H1 (cell line): Measurements from ENCODE around the gene APOM. TPM values are rescaled to one million over a fixed set of nuclear protein-coding genes. Genes with fewer than 3 reads are reported as not detected.

Experiments
- CTCF ChIA-PET: fragments of 300-600 bp; sonication (Branson Sonifier 250); formaldehyde crosslinking; loops from one replicate; lab custom pipeline; 2021; ENCODE audit not compliant: partially characterized antibody; lab: Charles Lee
- POLR2A ChIA-PET: fragments of 300-600 bp; sonication (Branson Sonifier 250); formaldehyde crosslinking; loops from one replicate; lab custom pipeline; 2021; ENCODE audit warnings: inconsistent platforms; ENCODE audit not compliant: partially characterized antibody; lab: Charles Lee
- DNase-seq, 2 experiments: peaks; one replicate each; pipeline versions ENCODE4 v3.0.0 to v3.0.0-alpha.2; 2010 to 2022; ENCODE audit warnings: low spot score in 2 of 2, low read depth in 1 of 2, mixed read lengths in 1 of 2
- FAIRE-seq: peaks from 2 replicates; lab custom pipeline; 2011; peaks lifted over from hg19 to GRCh38; lab: Jason Lieb, UNC
- H2AFZ ChIP-seq: 2 replicates; pipeline ENCODE4 v1.8.1; 2012; ENCODE audit warnings: low read length, inconsistent platforms
- H2AK5ac ChIP-seq: 2 replicates; pipeline ENCODE4 v1.6.1; 2013; ENCODE audit warnings: low read depth, low read length
- H2BK120ac ChIP-seq: replicated peaks from 2 replicates; pipeline ENCODE3; 2013; ENCODE audit warnings: low read depth, low read length, inconsistent platforms
- H2BK12ac ChIP-seq: 2 replicates; pipeline ENCODE4 v1.6.1; 2013; ENCODE audit warnings: low read depth, low read length
- H2BK15ac ChIP-seq: 2 replicates; pipeline ENCODE4 v1.6.1; 2013; ENCODE audit warnings: low read length
- H2BK20ac ChIP-seq: 2 replicates; pipeline ENCODE4 v1.6.1; 2013; ENCODE audit warnings: low read length
- H2BK5ac ChIP-seq: 2 replicates; pipeline ENCODE4 v1.6.1; 2013; ENCODE audit warnings: low read depth, low read length
- H3K14ac ChIP-seq: 2 replicates; pipeline ENCODE4 v1.6.1; 2013; ENCODE audit warnings: inconsistent platforms; ENCODE audit not compliant: insufficient read length
- H3K18ac ChIP-seq: 2 replicates; pipeline ENCODE4 v1.6.1; 2013; ENCODE audit warnings: low read length; ENCODE audit errors: extremely low read depth
- H3K23ac ChIP-seq: 2 replicates; pipeline ENCODE4 v1.6.1; 2013; ENCODE audit warnings: inconsistent platforms; ENCODE audit not compliant: insufficient read length
- H3K23me2 ChIP-seq: 2 replicates; pipeline ENCODE4 v1.6.1; 2013; ENCODE audit warnings: low read depth, low read length
- H3K27ac ChIP-seq: 2 replicates; pipeline ENCODE4 v1.6.1; 2011; ENCODE audit warnings: low read depth, low read length, inconsistent platforms
- H3K27me3 ChIP-seq, 4 experiments: replicated peaks in 1 of 4; 1 replicate in 1 of 4; 2 replicates in 3 of 4; pipeline versions ENCODE4 v1.6.1 to v1.8.1; 2011 to 2013; ENCODE audit warnings: low read length in 3 of 4, mild to moderate bottlenecking in 3 of 4, inconsistent platforms in 2 of 4, mixed read lengths in 2 of 4, moderate library complexity in 1 of 4; ENCODE audit not compliant: control insufficient read depth in 3 of 4, insufficient read depth in 3 of 4; ENCODE audit errors: extremely low read depth in 1 of 4
- H3K36me3 ChIP-seq, 4 experiments: 2 replicates each; pipeline versions ENCODE4 v1.6.1 to v1.8.1; 2011 to 2013; ENCODE audit warnings: mild to moderate bottlenecking in 4 of 4, low read length in 3 of 4, moderate library complexity in 2 of 4, control low read depth in 1 of 4, inconsistent platforms in 1 of 4; ENCODE audit not compliant: insufficient read depth in 4 of 4, control insufficient read depth in 2 of 4
- H3K4ac ChIP-seq: replicated peaks from 2 replicates; pipeline ENCODE3; 2013; ENCODE audit warnings: low read length, low read depth, mixed read lengths, inconsistent platforms; ENCODE audit not compliant: insufficient read length
- H3K4me1 ChIP-seq, 4 experiments: replicated peaks in 1 of 4; 1 replicate in 1 of 4; 2 replicates in 3 of 4; pipeline versions ENCODE4 v1.6.1 to v1.8.1; 2011 to 2013; ENCODE audit warnings: low read length in 3 of 4, inconsistent platforms in 2 of 4, mixed read lengths in 1 of 4; ENCODE audit not compliant: insufficient read depth in 4 of 4, control insufficient read depth in 3 of 4
- H3K4me2 ChIP-seq, 2 experiments: 2 replicates each; pipeline versions ENCODE4 v1.6.1 to v1.8.1; 2011 to 2013; ENCODE audit warnings: low read depth in 2 of 2, low read length in 2 of 2, control low read depth in 1 of 2, inconsistent platforms in 1 of 2, mild to moderate bottlenecking in 1 of 2; ENCODE audit not compliant: insufficient read depth in 1 of 2
- H3K4me3 ChIP-seq, 4 experiments: fragments of 200-600, 300-600 bp in 1 of 4; sonication (generic), shearing (Covaris generic), sonication (Bioruptor Twin) in 1 of 4; 2 replicates each; pipeline versions ENCODE4 v1.5.1 to v1.8.1; 2011 to 2016; ENCODE audit warnings: low read length in 4 of 4, low read depth in 3 of 4, control low read depth in 2 of 4, inconsistent platforms in 2 of 4, mild to moderate bottlenecking in 2 of 4, mixed read lengths in 1 of 4, moderate library complexity in 1 of 4; ENCODE audit not compliant: insufficient read depth in 2 of 4; ENCODE audit errors: extremely low read depth in 1 of 4
- H3K56ac ChIP-seq: replicated peaks from 2 replicates; pipeline ENCODE3; 2013; ENCODE audit warnings: low read depth, mild to moderate bottlenecking, mixed read lengths, low read length, inconsistent platforms; ENCODE audit not compliant: insufficient read length
- H3K79me1 ChIP-seq: 2 replicates; pipeline ENCODE4 v1.6.1; 2013; ENCODE audit warnings: low read depth, low read length, control low read depth
- H3K79me2 ChIP-seq, 2 experiments: 2 replicates each; pipeline versions ENCODE4 v1.6.1 to v1.8.1; 2012 to 2013; ENCODE audit warnings: low read length in 2 of 2, mild to moderate bottlenecking in 2 of 2, inconsistent platforms in 1 of 2; ENCODE audit not compliant: insufficient read depth in 2 of 2, control insufficient read depth in 1 of 2
- H3K9ac ChIP-seq, 4 experiments: replicated peaks in 1 of 4; 1 replicate in 1 of 4; 2 replicates in 3 of 4; pipeline versions ENCODE4 v1.6.1 to v1.8.1; 2011 to 2013; ENCODE audit warnings: low read depth in 3 of 4, low read length in 3 of 4, control low read depth in 2 of 4, mild to moderate bottlenecking in 2 of 4, moderate library complexity in 2 of 4, inconsistent platforms in 1 of 4; ENCODE audit errors: extremely low read depth in 1 of 4
- H3K9me3 ChIP-seq, 2 experiments: 2 replicates each; pipeline versions ENCODE4 v1.6.1 to v1.8.1; 2012 to 2013; ENCODE audit warnings: mild to moderate bottlenecking in 2 of 2, moderate library complexity in 2 of 2, control low read depth in 1 of 2, inconsistent platforms in 1 of 2, low read depth in 1 of 2, low read length in 1 of 2, mixed read lengths in 1 of 2; ENCODE audit not compliant: insufficient read depth in 2 of 2
- H4K20me1 ChIP-seq, 2 experiments: replicated peaks in 1 of 2; 2 replicates each; pipeline versions ENCODE3 to v1.8.1; 2011 to 2013; ENCODE audit warnings: inconsistent platforms in 2 of 2, low read length in 2 of 2, mild to moderate bottlenecking in 1 of 2; ENCODE audit not compliant: insufficient read depth in 2 of 2, control insufficient read depth in 1 of 2
- H4K5ac ChIP-seq: 2 replicates; pipeline ENCODE4 v1.6.1; 2013; ENCODE audit warnings: low read length, low read depth, mixed read lengths, inconsistent platforms; ENCODE audit not compliant: insufficient read length
- H4K8ac ChIP-seq: 2 replicates; pipeline ENCODE4 v1.8.0; 2013; ENCODE audit warnings: mild to moderate bottlenecking, moderate library complexity, low read length, inconsistent platforms; ENCODE audit not compliant: insufficient read depth; ENCODE audit errors: extremely low read depth
- H4K91ac ChIP-seq: replicated peaks from 2 replicates; pipeline ENCODE3; 2013; ENCODE audit warnings: low read length, mixed read lengths, inconsistent platforms; ENCODE audit not compliant: insufficient read length
- EGR1 ChIP-seq: IDR thresholded peaks from 2 replicates; pipeline ENCODE4 v1.6.1; 2011; ENCODE audit warnings: low read depth, low read length, borderline replicate concordance
- GABPA ChIP-seq: IDR thresholded peaks from 2 replicates; pipeline ENCODE4 v1.6.1; 2011; ENCODE audit warnings: mild to moderate bottlenecking, low read length, moderate library complexity, borderline replicate concordance; ENCODE audit not compliant: insufficient read depth
- JUND ChIP-seq: IDR thresholded peaks from 2 replicates; pipeline ENCODE4 v1.6.1; 2011; ENCODE audit warnings: mild to moderate bottlenecking, improper control_type of control experiment, low read length
- TBP ChIP-seq: IDR thresholded peaks from 2 replicates; pipeline ENCODE4 v1.6.1; 2011; ENCODE audit warnings: low read depth, low read length, improper control_type of control experiment
- ZNF274 ChIP-seq: IDR thresholded peaks from 2 replicates; pipeline ENCODE4 v1.7.0; 2012; ENCODE audit warnings: low read length, borderline replicate concordance; ENCODE audit errors: extremely low read depth
- WGBS, 2 experiments: shearing (Covaris generic) in 1 of 2; methylation state at CpG; one replicate each; pipeline versions ENCODE4 v1.1.6 to v1.1.7; 2013 to 2015; ENCODE audit warnings: low lambda C conversion rate in 2 of 2, mixed read lengths in 2 of 2, inconsistent platforms in 1 of 2, low coverage in 1 of 2, missing lambda C conversion rate in 1 of 2; ENCODE audit not compliant: insufficient replicate concordance in 2 of 2, insufficient coverage in 1 of 2, insufficient read length in 1 of 2; ENCODE audit errors: extremely low coverage in 1 of 2, missing lambda C conversion rate in 1 of 2; 5-methylcytosine and 5-hydroxymethylcytosine counted together
- polyA plus RNA-seq, 7 experiments: library from polyadenylated mRNA; depleted of rRNA in 3 of 7; stranded (reverse) in 5 of 7; unstranded in 2 of 7; fragments of >200 nt in 5 of 7; fragments of 200-250 nt in 2 of 7; gene quantifications; 1 replicate in 5 of 7; 2 replicates in 1 of 7; 4 replicates in 1 of 7; pipeline versions ENCODE4 v1.2.1 to v1.2.3, GENCODE V29; 2011 to 2013; ENCODE audit warnings: missing spikeins in 2 of 7, mixed read lengths in 2 of 7
- total RNA-seq: library from RNA; stranded (reverse); fragmentation: NEBNext Ultra II Directional; extraction: Animal tissue kit (Norgen Biotek cat#: 25700); gene quantifications from 2 replicates; pipeline ENCODE4 v1.2.1, GENCODE V29; 2021
- TF ChIP-seq, protein P1 (sequence below), 3 experiments: IDR thresholded peaks; 1 replicate in 2 of 3; 2 replicates in 1 of 3; pipeline versions ENCODE4 v1.5.1 to v1.6.1; 2011; ENCODE audit warnings: low read length in 3 of 3, mild to moderate bottlenecking in 3 of 3, inconsistent platforms in 2 of 3, low read depth in 1 of 3, moderate library complexity in 1 of 3; ENCODE audit not compliant: insufficient read depth in 1 of 3; ENCODE audit errors: control extremely low read depth in 1 of 3

Gene APOM
- total and polyA plus RNA-seq, 2 of the 8 experiments (the other 6 are each of a cell fraction or from before 2014, with no cell fraction given) = 3.4 to 12.0 TPM

DNA sequence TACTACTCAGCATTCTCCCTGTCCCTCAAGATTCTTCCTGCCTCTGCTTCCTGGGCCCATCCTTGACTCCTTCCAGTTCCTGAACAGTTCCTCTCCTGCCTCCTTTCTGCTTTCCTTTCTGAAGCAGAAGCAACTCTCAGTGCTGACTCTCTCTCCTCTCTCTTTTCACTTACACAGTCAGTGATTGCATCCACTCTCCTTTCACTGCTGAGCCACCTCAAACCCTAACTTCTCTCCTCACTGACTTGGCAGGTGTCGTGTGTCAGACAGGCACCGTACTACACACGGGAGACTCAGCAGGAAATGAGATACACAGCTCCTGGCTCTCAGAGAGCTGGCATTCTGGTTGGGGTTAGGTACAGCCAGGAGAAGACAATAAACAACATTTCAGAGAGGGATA is 41.9 kb downstream of the APOM start:
- peaks cover 6% of the 10 kb centered on the region; the same call in 1 of the 2 replicates for H3K23me2 ChIP-seq
- H2AFZ ChIP-seq = no peak overlapping the region
- peaks cover 2 to 5% (median 3%) of the 10 kb centered on the region in 4 experiments; a peak in 4 of 7 replicates for H3K4me1 ChIP-seq
- no peaks in the 10 kb centered on the region for H3K9me3 ChIP-seq
- ChIA-PET POLR2A (no interaction called here), CTCF (no interaction called here)
- H4K8ac ChIP-seq = no peak overlapping the region
- no peaks in the 10 kb centered on the region for H4K20me1 ChIP-seq
- DNase-seq (no peak), FAIRE-seq (no peak)
- 90% methylated on average over 3 of the region's 3 CpGs; no CpG with 5 or more reads in 1 of the 2 experiments for WGBS, 2 experiments
- no peak overlapping the region for H3K4me2 ChIP-seq
- H3K79me2 ChIP-seq = peaks cover 0 to 7% of the 10 kb centered on the region in 2 experiments; a peak in 2 of 4 replicates
- H3K9ac ChIP-seq = no peak overlapping the region
- TF ChIP-seq ZNF274 = no peak
- no peak for TF ChIP-seq EGR1
- TF ChIP-seq, protein P1, sequence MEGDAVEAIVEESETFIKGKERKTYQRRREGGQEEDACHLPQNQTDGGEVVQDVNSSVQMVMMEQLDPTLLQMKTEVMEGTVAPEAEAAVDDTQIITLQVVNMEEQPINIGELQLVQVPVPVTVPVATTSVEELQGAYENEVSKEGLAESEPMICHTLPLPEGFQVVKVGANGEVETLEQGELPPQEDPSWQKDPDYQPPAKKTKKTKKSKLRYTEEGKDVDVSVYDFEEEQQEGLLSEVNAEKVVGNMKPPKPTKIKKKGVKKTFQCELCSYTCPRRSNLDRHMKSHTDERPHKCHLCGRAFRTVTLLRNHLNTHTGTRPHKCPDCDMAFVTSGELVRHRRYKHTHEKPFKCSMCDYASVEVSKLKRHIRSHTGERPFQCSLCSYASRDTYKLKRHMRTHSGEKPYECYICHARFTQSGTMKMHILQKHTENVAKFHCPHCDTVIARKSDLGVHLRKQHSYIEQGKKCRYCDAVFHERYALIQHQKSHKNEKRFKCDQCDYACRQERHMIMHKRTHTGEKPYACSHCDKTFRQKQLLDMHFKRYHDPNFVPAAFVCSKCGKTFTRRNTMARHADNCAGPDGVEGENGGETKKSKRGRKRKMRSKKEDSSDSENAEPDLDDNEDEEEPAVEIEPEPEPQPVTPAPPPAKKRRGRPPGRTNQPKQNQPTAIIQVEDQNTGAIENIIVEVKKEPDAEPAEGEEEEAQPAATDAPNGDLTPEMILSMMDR (IDR thresholded peaks at IDR 0.05; ENCODE audit: control extremely low read depth in 1 of 3, insufficient read depth in 1 of 3, low read depth in 1 of 3, low read length in 3 of 3) = no peak
- no peak for TF ChIP-seq JUND
- TF ChIP-seq TBP = no peak
- TF ChIP-seq GABPA = no peak
- no peak overlapping the region for H3K56ac ChIP-seq
- peaks cover 6% of the 10 kb centered on the region for H3K79me1 ChIP-seq
- no peak overlapping the region for H2AK5ac ChIP-seq
- no peak overlapping the region for H2BK15ac ChIP-seq
- H4K5ac ChIP-seq = no peak overlapping the region
- no peak overlapping the region for H3K14ac ChIP-seq
- no peak overlapping the region; the same call in 1 of the 2 replicates for H2BK5ac ChIP-seq
- H3K4me3 ChIP-seq = no peak overlapping the region
- no peak overlapping the region for H2BK20ac ChIP-seq
- no peaks in the 10 kb centered on the region for H3K27me3 ChIP-seq
- no peak overlapping the region for H3K27ac ChIP-seq
- H2BK12ac ChIP-seq = no peak overlapping the region
- no peak overlapping the region for H3K4ac ChIP-seq
- H4K91ac ChIP-seq = no peak overlapping the region
- no peak overlapping the region for H3K23ac ChIP-seq
- H3K36me3 ChIP-seq = peaks cover 2 to 8% (median 5%) of the 10 kb centered on the region in 4 experiments; a peak in 4 of 8 replicates
- no peak overlapping the region for H3K18ac ChIP-seq
- H2BK120ac ChIP-seq = no peak overlapping the region
